Kidney tubule cell (primary cell): ENCODE measurements around the gene PLA2G5.

Source experiments
- DNase-seq: peaks from one replicate; pipeline ENCODE4 v3.0.0-alpha.2; 2018; ENCODE audit warnings: low spot score

PLA2G5 gene

DNA sequence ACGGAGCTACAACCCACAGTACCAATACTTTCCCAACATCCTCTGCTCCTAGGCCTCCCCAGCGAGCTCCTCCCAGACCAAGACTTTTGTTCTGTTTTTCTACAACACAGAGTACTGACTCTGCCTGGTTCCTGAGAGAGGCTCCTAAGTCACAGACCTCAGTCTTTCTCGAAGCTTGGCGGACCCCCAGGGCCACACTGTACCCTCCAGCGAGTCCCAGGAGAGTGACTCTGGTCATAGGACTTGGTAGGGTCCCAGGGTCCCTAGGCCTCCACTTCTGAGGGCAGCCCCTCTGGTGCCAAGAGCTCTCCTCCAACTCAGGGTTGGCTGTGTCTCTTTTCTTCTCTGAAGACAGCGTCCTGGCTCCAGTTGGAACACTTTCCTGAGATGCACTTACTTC, 20.6 kb downstream of the PLA2G5 start:
- DNase-seq: no peak

DNA sequence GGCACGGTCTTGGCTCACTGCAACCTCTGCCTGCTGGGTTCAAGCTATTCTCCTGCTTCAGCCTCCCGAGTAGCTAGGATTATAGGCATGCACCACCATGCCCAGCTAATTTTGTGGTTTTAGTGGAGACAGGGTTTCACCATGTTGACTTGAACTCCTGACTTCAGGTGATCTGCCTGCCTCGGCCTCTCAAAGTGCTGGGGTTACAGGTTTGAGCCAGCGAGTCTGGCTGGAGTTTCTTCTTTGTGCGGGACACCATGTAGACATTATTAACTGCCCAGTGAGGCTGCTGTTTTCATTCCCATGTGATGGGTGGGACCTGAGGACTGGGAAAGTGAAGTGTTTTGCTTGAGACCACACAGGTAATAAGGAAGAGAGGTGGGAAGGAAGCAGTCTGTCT, 23.3 kb downstream of the PLA2G5 start:
- DNase-seq: no peak

DNA sequence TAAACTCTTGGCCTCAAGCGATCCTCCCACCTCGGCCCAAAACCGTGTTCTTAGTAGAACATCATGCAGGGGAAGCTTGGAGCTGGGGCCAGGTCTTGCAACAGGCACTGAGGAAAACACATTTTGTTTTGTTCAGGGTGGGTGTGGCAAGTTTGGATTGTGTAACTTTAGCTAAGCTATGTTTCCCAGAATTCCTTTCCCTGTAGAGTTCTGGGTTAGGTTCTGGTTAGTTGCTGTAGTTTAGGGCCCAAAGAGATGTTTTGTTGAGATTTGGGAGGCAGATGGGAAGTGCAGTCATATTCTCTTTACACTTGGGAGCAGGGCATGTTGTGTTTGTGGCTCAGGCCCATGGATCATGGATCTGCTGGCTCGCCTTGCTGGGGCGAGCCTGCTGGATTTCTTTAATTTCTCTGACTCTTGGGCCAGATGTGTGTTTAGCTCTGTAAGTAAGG, 24.0 kb downstream of the PLA2G5 start:
- DNase-seq: no peak

DNA sequence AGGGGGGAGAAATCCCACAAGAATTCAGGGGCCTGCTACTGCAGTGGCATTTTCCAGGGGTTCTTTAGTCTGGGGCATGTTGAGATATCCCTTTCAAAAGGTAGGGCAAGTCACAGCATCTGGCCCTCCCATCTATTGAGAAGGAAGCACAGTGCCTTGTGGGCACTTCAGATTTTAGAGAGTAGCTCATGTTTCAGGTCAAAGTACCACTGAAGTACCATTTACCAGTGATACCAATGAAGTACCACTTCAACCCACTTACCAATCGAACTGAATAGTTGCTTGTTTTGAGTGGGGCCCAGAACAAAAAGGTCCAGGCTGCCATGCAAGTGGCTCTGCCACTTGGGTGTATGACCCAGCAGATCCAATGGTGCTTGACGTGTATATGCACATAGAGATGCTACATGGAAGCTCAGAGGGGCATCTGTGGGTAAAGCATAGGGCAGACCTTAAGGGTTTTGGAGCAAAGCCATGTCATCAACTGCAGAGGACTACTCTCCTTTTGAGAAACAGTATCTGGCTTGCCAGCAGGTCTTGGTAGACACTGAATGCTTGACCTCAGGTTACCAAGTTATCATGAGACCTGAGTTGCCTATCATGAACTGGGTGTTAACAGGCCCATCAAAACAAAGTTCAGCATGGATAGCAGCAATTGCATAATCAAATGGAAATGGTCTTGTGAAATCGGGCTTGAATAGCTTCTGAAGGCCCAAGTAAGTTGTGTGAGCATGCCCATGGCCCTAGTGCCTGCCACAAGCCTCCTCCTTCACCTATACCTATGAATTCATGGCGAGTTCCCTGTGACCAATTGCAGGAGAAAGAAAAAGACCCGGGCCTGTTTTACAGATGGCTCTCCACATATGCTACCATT, 25.8 kb downstream of the PLA2G5 start:
- DNase-seq: no peak

DNA sequence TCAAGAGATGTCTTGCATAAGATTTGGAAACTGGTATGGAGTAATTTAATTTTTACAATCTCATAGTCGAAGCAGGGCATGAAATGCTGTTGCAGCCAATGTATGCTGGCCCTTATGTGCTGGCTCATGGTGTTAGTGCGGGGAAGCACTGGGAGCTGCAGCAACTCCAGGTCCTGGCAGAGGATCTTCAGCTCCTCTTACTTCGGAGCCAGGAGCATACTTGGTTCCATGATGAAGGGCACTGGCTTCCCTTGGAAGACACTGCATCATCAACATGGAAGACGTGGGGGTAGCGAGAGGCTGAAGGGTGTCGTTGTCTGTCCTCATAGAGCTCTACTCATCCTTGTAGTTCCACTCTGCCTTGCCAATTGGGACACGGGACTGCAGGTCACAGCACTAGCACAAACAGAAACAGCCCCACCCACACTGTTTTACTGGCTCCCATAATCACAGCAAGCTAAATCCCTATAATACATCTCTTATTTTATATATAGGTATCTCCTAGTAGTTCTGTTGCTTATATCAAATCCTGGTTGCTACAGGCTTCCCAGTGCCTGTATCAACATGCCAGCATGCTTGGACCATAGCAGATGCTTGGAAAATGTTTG, 26.9 kb downstream of the PLA2G5 start:
- no peak for DNase-seq

DNA sequence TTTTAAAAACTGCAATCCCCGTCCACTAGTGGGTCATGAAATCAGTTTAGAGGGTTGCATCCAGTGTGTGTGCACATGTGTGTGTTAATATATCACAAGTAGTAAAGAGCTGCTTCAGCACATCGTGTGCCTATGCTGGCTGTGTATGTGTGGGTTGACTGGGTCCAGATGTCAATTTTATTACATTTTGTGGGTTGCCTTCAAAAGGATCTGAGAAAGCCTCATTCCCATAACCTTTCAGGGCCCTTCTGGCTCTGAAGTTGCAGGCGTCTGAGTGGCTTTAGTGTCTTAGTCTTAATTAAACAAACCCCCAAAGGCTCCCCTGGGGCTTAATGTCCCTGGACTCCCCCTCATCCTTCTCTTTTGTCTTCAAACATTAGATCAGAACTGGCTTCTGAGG, 29.5 kb downstream of the PLA2G5 start:
- no peak for DNase-seq

DNA sequence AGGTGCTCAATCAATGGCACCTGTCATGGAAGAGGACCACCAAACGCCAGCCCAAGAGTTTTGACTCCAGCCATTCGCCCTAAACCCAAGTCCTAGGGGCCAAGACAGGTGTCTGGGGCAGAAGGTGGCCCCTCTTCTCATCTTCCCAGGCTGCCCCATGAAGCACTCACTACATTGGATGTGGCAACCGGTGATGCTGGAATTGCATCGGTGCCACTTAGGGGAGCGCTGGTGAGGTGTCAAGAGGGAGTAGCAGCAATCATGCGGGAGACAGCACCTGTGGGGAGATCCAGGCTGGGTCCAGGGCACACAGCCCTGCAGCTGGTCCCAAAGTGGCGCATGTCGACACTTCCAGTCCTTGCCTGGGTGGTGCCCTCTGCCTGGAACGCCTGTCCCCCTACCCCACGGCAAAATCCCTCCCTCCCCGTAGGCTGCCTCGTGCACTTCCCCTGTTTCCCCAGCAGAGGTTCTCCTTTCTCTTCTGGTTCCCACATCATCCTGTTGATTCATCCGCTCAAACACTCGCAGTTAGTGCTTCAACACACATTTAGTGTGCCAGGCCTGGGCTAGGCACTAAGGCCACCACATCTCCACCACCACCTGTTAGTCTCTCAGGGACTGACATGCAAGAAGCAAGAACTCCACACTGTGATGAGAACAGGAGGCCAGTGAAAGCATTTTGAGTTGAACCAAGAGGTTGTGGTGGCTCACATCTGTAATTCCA, 30.8 kb downstream of the PLA2G5 start:
- DNase-seq: peak; percentile 70

DNA sequence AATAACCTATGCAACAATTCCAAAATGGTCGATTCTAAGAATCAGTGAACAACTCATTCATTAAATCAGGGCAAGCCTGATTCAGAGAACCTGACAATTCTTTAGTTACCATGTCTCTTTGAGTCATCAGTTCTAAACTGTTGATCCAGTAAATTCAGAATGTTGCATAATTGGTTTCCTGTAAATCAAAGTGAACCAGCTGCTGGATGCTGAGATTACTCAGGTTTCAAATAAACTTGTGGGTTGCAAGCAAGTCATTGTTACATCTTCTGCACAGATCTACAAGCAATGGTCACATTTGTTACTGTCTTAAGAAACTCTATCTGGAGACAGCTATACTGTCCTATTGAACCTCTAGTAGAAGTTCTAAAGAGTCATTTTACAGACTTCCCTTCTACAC, 32.9 kb downstream of the PLA2G5 start:
- DNase-seq: peak; percentile 63

DNA sequence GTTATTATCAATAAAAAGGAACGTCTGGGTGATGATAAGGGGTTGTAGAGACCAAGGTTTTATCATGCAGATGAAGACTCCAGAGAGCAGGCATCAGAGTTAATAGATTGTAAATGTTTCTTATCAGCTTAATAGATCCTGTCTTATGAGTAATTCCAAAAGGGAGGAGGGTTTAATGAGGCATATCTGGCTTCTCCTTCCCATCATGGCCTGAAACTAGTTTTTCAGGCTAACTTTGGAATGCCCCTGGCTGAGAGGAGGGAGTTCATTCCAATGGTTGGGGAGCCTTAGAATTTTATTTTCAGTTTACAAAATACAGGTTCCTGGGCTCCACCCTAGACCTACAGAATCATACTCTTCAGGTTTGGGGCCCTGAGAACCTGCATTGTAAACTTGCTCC, 35.9 kb downstream of the PLA2G5 start:
- peak; percentile 70 for DNase-seq

DNA sequence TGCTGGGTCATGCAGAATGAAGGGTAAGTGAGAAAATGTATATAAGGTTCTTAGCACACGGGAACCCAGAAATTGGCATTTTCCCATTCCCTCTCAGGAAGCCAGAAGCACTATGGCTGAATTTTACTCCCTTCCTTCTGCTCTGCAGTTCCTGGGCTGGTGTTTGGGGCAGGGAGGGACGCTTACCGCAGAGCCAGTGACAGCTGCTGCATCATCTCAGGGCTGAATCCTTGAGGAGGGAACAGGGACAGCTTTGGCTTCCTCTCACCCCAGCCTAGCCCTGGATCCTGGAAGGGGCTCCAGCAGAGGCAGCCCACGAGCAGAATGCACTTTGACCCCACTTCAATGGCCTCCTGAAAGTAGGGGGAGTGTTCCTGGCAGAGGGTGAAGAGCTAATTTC, 37.4 kb downstream of the PLA2G5 start:
- DNase-seq: no peak

DNA sequence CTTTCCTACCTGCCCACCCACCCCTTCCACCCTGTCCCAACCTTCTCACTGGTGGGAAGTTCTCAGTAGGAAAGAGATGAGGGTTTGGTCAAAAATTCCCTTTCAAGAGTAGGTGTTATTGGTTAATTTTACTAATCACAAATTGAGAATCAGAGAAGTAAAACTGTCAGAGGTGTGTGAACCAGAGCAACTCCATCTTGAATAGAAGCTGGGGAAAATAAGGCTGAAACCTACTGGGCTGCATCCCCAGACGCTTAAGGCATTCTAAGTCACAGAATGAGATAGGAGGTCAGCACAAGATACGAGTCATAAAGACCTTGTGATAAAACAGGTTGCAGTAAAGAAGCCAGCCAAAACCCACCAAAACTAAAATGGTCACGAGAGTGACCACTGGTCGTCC, 37.8 kb downstream of the PLA2G5 start:
- peak; percentile 42 for DNase-seq

DNA sequence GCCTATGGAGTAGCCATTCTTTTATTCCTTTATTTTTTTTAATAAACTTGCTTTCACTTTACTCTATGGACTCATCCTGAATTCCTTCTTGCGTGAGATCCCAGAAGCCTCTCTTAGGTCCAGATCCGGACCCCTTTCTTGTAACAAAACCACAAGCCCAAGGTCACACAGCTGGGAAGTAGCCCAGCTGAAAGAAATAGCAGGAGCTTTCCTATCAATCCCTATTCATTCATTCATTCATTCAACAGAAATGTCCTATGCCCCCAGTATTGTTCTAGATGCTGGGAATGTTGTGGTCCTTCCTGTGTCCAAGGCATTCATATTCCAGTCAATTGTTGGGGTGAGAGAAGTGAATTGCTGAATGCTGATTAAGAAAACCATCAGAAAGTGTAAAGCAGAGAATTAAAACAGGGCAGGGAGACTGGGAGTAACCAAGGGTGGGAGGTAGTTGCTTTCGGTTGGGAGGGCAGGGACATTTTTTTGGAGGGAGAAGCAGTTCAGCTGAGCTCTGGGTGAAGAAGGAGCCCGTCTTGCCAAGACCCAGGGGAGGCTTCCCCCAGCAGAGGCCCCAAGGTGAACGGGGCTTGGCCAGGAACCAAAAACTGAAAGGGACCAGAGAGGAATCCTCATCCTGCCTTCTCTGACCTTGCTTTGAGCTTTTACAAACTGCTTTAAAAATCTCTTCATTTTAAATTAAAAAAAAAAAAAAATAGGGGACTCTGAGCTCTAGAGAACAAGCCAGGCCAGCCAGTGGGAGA, 38.6 kb downstream of the PLA2G5 start:
- DNase-seq: no peak

DNA sequence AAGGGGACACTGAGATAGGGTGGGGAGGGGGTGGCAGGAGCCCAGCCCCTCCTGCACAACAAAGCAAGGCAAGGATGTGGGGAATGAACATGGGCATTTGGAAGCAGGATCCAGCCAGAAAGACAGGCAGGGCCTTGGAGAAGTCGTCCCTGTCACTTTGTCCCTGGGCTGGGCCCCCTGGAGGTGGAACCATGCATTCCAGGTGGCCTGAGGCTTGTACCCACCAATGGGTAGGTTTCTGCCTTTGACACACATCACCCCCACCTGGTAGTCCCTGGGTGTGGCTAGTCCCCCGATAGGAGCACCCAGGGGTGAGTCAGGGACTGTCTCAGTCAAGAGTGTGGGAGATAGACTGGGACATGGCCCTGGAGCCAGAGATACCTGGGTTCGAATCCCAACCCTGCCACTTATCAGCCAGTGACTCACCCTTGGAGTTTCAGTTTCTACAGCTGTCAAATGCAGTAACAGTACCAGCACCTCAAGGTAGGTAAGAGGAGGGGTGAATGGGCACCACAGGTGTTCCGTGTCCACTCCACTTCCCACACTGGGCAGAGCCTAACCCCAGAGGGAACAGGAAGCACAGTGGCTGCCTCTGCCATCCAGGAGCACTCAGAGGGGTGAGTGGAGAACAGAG, 39.3 kb downstream of the PLA2G5 start:
- peak; percentile 73 for DNase-seq

DNA sequence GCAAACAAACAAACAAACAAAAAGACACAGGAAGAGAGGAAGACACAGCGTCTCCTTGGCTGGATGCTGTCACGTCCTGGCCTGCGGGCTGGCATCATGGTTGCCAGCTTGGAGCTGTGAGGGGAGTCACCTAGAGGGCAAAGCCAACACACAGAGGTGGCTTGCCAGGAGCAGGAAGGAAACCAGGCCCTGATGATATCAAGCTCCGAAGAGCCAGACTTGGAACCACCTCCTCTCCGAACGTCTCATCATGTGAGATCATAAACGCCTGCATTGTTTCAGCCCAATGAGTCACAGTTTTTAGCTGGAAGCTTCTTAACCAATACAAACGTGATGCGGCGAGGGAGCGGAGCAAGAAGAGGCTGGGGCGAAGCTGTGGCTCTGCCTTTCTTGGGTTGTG, 40.7 kb downstream of the PLA2G5 start:
- DNase-seq: peak; percentile 64

DNA sequence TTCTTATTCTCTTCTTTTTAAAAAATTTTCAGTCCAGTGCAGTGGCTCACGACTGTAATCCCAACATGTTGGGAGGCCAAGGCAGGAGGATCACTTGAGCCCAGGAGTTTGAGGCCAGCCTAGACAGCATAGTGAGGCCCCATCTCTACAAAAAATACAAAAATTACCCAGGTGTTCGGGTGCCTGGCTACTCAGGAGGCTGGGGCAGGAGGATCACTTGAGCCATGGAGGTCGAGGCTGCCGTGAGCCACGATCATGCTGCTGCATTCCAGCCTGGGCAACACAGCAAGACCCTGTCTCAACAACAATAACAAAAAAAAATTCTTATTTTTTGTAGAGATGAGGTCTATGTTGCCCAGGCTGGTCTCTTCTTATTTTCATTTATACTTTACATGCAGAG, 41.5 kb downstream of the PLA2G5 start:
- no peak for DNase-seq

DNA sequence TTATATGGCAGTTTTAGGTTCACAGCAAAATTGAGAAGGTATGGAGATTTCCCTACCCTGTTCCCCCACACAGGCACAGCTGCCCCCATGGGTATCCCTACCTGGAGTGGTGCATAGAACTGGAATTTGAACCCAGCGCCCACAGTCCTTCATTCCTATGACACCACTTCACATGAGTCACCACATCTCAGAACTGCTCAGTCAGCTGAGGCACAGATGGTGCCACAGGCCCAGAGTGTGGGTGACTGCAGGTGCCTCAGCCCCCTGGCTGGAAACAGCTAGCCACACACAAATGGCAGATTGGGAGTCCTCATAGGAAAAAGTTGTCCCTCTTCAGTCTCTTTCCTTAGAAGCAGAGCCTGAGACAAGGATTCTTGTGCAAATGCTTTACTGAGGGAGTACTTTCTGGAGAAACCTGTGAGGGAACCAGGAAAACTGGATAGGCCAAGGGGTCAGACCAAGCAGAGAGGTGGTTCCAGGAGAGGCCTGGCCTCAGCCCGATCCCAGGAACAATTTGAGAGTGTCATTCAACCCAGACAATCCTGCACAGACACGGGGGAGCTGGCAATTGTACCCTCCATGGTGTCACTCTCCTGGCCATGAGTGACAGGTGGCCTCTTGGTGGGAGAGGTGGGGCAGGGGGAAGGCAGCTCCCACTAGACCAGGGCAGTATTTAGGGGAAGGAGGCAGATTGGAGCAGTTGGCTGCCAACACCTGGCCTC, 42.4 kb downstream of the PLA2G5 start:
- DNase-seq: peak; percentile 60

DNA sequence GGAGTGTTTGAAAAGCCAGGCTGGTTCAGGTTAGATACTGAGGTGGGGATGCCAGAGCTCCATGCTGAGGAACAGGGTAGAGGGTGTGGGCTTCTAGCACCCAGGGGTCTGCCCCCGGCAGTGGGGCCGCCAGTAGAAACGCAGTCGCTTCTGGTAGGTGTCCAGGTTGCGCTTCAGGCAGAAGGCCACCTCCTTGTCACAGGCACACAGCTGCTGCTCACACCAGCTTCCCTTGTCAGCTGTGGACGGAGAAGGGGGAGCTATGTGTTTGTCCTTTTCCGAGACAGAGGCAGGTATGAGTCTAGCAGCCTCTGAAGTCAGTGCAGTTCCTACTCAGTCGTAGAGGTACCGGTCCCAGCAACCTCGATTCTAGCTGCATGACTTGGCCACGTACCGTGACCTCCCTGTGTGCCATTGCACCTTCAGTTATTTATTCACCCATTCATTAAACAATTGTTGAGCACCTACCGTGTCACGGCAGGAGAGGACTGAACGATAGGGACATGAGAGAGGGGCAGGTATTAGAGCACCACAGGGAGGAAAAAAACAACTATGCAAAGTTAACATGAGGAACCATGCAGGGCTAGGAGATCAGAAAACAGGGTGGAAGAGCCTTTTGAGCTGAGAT, 44.1 kb downstream of the PLA2G5 start:
- DNase-seq: peak; percentile 66

DNA sequence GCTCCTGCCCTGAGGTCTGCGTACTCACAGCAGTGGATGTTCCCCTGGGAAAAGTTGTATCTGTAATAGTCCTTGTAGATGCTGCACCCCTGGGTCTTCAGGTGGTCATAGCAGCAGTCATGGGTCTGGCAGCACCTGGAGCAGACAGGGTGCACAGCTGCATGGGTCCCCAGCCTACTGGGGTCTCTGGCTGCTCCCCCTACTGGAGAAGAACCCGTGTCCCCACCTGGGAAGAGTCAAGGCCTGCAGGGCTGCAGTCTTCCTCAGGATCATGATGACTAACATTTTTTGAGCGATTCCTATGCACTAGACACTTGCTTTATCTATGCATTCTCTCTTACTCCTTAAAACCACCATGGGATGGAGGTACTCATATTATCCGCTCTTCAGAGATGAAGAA, 45.5 kb downstream of the PLA2G5 start:
- no peak for DNase-seq

DNA sequence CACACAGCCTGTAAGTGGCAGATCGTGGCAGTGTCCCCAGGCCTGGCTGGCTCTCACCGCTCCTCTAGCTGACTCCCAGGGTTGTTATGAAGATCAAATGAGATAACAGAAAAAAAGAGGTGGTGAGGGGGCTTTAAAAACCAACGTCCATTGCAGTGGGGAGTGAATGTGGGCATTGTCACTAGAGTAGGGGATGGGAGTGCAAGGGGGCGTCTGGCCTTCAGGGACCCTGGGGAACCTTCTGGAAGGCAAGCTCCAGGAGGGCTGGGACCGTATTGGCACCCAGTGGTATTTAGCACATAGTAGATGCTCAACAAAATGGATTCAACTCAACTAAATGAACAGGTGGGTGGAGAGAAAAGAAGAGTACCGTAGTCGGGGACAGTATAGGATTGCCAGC, 45.9 kb downstream of the PLA2G5 start:
- DNase-seq: no peak

DNA sequence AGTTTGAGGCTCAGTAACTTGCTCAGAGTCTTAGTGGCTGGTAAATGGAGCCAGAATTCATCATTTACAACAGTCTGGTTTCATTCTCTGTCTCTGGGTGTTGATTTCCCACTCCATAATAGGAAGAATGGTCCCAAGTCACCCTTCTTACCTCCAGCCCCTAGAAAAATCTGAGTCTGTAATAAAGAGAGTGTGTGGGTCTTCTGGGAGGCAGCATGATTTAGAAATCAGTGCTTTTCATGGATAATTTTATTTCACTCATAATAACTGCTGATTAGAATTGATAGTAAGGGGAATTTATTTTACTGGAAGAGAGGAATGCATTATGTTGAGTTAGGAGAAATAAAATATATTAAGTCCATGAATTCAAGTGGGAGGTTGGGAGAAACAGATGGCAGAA, 47.2 kb downstream of the PLA2G5 start:
- DNase-seq: no peak

DNA sequence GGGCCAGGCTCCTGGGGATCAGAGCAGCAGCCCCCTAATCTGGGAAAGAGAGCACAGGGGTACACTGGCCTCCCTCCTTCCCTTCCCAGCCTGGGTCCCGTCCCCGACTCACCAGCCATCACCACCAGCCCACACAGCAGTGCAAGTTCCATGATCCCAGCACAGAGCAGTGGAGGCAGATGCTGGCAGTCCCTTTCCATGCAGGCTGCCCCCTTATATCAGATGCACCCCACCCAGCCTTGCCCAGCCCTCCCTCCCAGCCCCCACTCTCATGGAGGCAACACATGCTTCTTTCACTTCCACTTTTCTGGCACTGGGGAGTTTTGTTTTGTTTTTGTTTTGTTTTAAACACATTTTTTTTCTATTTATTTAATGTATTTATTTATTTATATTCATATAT, 49.4 kb downstream of the PLA2G5 start, which contains the start of gene PLA2G2D:
Gene PLA2G2D (minus strand): TSS at position 190 of the 400 bp plus-strand sequence. CDS start 38 bp downstream, at position 152.
- DNase-seq: no peak
